IPS DF 4.7 (cell line): ENCODE measurements around the gene COX20.

ENCODE experiments used
- DNase-seq: peaks from one replicate; pipeline ENCODE4 v3.0.0-alpha.2; 2013; ENCODE audit warnings: low spot score; ENCODE audit errors: extremely low read depth

COX20 gene

DNA sequence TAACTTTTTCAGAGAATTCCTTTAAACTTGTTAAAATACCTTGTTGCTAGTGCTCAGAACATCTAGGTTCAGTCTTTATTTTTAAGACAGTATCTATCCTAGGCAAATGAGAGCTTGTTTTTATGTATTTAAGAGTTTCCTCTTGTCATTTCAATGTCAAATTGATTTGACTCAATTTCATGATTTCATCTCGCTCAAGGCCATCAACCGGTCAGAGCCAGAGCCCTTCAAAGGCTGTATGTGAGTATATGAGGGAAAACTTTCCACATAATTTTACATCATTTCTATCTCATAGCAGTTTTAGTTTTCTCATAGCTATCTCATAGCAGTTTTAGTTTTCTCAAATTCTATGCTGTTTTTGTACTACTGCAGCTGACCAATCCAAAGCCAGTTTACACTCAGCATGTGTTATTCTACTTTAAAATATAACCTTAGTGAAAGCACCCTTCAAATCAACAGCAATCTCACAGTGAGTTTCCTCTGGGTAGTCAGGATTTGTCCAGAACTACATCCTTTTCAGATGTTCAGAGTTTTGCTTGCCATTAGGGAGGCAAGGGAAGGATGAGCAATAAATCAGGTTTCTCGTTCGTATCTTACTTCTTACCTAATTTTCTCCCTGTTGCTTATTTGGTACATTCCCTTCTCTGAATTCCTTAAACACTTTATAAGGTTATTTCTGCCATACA is 16.2 kb downstream of the COX20 start:
- no peak for DNase-seq

DNA sequence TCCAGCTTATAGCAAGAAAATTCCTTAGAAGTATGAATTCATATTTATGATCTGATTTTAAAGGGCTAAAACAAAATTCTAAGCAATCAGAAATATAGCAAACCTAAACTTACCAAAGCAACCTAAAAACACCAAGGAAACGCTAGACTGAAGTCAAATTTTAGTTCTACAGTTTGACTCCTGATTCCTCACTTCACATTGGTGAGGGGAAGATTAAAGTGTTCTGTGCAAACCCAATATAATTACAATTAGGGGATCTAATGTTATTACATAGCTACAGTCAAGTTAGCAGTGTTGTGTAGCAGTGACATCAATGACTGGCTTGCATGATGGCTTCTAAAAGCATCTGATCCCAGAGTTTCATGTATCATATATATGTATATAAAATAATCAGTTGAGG is 17.2 kb downstream of the COX20 start:
- no peak for DNase-seq

DNA sequence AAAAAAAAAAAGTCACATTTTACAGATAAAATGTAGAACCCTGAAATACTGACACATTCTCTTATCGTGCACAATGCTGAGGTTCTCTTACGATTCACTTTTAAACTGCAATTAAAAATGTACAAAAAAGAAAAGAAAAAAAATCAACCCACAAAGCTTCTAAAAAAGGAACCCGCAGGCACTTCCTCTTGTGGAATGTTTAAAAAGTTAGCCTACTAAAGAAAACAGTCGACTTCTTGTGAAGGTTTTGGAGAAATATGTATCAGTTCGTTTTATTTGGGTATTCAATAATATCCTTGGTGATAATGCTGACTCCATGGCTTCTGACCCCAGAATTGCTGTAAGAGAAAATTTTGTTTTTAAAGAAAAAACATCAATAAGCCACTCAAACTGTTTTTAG is 18.7 kb downstream of the COX20 start:
- no peak for DNase-seq

DNA sequence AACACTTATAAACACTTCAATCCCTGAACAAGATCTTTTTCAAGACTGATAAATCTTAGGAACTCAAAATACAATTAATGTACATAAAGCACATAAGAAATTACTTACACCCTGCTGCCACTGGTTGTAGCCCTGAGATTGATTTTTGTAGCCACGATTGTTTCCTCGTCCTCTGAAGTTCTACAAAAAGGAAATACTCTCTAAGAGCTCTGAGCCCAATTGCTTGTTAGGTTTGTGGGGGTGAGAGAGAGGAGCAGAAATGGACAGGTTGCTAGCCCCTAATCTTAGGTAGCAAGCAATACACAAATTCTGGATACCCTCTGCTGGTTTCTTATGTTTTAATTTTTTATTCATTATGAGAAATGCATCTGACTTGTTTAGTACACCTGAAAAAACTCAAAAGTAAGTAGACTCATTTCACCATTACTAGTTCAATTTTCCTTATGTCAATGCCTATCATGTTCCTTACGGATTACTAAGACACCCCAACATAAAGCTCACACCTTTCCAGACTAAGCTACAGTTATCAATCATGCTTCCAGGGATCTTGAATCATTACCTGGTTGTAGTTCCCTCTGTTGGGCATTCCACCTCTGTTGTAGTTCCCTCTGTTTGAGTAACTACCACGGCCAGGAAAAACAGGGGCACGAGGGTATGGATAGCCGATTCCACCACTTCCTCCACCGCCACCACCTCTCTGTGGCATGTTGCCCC is 19.6 kb downstream of the COX20 start:
- DNase-seq, result no peak

DNA sequence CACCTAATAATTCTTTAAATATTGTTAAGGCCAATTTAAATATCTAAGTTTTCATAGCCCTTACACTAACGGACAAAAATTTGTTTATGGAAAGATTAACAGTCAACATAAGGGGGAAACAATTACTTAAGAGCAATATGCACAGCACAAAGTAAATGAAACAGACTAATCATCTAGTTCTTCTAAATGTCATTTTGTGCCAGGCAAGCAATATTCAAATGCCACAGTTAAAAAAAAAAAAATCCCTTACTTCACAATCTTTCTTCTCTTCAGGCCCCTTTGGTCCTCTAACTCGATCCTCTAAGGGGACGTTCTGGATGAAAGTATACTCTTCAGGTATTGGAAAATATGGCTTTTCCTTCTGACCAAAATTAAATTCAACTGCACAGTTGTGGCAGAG is 22.3 kb downstream of the COX20 start:
- DNase-seq, result no peak

DNA sequence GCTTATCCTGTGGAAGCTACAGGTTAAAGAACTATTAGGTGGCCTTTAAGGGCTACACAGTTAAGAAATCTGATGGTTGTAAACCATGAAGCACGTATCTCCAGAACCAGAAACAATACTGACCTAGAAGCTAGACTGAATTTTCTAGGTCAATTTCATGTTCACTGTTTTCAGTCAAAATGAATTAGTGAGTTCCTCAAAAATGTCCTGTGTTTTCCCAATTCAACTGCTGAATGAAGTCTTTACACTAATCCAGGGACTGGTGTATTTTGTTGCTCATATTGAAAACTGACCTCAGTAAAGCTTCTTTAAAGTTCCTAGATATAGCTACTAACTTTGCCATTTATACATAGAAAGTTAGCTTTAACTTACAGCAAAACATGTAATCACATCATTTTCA is 22.9 kb downstream of the COX20 start:
- no peak for DNase-seq

DNA sequence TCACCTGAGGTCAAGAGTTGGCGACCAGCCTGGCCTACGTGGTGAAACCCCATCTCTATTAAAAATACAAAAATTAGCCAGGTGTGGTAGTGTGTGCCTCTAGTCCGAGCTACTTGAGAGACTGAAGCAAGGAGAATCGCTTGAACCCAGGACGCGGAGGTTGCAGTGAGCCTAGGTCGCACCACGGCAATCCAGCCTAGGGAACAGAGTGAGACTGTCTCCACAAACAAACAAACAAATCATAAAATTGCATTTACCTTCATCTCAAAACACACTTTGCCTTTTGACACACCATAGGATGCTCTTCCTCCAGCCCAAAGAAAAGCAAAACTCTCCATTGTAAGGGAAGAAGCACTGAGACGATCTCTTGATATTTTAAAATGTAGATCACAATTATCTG is 24.6 kb downstream of the COX20 start:
- no peak for DNase-seq

DNA sequence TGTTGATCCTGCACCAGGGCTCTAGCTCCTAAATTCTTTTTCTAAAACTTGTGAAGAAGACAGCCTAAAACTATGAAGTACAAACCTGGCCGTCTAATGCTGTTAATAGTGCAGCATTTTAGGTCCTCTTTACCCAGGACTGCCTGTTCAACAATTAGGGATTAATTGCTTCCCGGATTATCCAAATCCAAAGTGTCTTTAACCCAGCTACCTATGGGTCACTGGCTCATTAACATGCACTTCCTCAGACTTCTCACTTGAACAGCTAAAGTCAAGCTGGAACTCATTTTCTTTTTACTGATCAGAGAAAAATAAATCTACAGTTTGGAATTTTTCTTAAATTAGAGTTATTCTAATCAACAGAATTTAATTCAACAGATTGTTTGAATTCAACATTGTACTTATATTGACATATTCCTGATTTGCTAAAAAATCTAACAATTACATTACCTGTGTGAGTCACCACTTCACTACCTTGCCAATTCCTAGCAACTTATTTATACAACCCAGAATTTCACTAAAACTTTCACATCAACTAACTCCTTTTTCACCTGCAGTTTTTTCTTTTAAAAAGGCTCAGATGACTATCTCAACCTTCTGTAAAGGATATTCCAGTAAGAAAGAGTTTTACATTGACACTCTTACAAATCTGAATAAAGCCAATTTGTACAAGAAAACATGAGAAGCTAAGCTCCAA is 25.6 kb downstream of the COX20 start:
- no peak for DNase-seq

DNA sequence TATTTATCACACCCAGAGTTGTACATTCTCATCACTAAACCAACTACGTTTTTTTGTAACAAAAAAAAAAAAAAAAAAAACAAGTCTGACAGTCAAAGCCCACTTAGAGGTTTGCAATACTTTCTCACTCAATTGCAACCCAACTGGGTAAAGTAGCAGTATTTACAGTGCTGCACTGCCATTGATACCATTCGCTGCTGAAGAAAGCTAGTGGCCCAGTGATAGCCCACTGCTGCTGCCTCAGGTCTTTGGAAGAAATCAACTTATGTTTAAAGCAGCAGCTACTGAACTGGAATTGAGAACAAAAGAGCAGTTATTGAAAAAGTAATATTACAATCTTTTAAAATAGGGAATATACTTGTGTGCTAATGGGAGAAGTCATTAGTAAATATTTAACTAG is 26.2 kb downstream of the COX20 start:
- DNase-seq, result no peak

DNA sequence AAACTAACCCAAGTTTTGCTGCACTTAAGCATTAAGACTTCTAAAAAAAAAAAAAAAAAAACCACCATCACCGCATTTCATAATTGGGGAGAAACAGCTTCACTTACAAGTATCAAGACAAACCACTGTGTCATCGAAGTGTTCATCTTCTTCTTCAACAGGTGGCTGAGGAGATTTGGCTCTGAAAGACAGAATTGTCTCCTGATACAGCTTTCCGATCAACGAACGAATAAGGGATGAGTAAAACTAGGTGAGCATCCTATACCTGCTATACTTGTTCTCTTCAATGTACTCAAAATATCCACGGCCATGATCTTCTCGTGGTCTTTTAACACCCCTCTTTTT is 26.9 kb downstream of the COX20 start:
- DNase-seq, result no peak

DNA sequence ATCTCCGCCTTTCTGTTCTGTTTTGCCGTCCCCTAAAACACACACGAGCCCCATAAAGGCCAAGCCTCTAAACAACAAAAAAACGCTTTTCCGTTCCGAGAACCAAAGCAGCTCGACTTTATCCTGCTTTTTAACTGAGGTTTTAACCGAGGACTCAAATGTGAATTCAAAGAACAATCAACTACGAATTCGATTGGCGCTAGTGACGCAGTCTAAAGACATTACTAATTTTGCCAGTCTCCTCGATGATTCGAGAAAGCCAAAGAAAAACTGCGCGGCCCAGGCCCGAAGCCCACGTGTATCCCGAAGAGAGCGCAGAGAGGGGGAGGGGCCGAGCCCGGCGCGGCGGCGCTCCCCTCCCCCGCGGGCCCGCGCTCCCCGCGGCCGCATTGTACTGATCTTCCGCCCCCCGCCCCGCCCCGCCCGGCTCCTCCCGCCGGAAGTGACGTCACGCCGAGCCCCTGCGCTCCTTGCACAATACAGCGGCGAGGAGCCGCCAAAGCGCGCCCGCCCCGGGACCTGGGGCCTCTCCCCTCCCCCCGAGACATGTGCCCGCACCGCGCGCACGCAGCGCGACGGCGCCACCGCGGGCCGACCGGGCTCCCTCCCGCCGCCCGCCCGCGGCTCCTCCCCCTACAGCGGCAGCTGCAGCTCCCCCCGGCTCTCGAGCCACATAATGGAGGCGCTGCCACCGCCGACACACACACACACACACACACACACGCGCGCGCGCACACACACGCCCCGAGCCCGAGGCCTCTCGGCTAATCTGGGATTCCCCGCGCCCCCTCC is 27.4 kb downstream of the COX20 start:
- DNase-seq, result no peak

DNA sequence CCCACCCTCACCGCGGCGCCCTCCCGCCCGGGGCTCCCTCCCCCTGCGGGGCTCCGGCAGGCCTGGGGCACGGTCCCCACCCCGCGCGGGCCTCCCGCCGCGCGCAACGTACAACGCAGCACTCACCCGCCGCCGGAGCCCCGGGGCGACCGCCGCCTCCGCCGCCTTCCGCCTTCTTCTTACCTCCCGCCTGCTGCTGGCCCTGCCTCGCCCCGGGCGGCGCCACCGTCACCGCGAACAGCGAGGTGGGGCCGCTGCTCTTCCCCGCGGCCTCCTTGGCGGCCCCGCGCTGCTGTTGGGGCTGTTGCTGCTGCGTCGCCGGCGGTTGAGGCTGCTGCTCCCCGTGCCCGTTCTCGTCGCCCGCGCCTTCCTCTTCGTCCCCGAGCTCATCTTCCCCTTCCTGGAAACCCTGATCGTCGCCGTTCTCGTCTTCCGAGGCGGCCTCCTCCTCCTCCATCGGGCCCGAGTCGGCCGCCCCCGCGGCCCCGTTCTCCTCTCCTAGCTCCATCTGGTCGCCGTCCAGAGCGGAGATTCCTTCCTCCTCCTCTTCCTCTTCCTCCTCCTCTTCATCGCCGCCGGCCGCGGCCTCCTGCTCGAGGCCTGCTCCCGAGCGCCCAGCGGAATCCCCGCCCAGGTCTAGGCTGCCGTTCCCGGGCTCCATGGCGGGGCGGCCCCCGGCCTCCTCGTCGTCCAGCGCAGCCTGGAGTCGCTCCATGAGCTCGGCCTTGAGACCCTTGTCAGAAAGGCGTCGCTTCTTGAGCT is 28.2 kb downstream of the COX20 start:
- no peak for DNase-seq

DNA sequence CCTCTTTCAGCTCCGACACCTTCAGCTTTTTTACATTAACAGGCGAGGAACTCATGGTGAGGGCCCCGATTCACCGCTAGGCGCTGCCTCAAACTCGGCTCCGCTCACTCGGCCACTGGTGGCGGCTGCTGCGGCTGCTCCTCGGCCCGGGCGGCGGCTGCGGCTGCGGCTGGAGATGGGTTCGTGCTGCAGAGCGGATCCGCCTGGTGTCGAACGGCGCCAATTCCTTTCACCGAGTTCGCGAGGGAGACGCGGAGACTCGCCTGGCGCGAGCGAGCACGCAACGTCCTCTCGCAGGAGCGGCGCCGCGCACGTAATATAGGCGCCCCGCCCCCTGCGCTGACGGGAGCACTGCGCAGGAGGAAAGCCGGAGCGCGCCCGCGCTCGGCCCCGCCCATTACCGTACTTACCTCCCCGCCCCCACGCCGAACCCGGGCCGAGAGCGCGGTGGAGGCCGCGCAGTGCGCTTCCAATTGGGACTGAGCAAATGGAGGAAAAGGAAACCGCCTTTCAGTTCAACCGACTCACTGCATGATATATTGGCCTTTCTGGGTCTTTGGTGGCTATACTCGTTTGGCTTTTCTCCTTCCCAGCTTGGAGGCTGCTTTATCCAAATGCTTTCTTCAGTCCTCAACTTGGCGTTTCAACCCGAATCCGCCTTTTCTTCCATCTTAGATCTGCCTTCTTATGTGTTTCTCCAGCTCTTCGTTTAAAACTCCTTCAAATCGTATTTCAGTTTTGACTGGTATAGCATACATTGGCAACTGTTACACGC is 29.0 kb downstream of the COX20 start, which contains the start of gene HNRNPU:
TSS of gene HNRNPU (minus strand) at position 291 of the 775 bp plus-strand sequence. CDS start at position 55, 236 bp downstream.
- DNase-seq, result peak; percentile 79

DNA sequence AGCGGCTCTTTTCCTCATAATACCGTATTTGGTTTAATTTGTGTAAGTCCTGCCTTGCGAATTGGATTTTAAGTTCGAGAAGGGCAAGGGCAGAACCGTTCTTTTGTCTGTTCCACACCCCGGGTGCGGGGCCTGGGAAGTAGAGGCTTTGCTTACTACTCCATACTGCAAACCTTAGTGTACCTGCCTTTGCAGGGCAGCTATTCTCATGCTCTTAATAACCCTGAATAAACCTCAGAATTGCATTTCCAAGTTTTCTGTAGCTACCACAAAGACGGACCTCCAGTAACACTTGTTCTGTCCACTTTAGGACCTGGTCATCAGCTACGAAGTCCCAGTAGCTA is 29.5 kb downstream of the COX20 start:
- DNase-seq, result peak; percentile 11

DNA sequence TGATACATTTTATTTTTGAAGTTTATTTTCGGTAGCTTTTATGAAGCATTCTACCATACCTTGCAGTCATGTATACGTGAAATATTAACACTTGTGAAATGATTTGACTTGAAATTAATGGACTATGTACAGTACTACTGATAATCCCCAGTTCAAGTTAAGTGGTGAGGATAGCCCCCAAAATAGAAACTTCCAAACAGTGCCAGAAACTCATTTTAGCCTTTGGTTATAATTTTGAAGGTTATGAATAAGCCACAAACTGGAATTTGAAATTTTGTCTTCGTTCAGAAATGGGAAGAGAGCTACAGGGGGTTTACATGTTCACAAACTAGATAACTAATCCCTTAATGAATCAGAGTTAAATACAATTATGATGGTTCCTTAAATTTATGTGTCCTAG is 30.4 kb downstream of the COX20 start:
- DNase-seq, result no peak

DNA sequence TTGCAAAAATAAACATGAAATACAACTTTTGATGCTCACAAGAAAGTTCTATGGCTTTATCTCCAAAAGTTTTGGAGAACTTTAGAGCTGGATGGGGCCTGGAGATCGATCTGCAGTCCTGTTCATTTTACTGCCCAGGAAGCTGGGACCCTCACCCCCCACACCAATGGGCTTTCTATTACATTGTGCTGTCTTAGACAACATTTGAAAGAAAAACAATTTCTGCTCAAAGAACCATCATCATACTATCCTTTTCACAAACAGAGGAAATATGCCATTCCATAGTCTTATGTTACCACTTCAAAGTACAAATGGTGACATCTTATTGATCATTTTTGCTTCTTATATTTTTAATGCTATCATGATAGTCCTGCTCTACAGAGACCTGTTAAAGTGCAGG is 30.9 kb downstream of the COX20 start:
- no peak for DNase-seq

DNA sequence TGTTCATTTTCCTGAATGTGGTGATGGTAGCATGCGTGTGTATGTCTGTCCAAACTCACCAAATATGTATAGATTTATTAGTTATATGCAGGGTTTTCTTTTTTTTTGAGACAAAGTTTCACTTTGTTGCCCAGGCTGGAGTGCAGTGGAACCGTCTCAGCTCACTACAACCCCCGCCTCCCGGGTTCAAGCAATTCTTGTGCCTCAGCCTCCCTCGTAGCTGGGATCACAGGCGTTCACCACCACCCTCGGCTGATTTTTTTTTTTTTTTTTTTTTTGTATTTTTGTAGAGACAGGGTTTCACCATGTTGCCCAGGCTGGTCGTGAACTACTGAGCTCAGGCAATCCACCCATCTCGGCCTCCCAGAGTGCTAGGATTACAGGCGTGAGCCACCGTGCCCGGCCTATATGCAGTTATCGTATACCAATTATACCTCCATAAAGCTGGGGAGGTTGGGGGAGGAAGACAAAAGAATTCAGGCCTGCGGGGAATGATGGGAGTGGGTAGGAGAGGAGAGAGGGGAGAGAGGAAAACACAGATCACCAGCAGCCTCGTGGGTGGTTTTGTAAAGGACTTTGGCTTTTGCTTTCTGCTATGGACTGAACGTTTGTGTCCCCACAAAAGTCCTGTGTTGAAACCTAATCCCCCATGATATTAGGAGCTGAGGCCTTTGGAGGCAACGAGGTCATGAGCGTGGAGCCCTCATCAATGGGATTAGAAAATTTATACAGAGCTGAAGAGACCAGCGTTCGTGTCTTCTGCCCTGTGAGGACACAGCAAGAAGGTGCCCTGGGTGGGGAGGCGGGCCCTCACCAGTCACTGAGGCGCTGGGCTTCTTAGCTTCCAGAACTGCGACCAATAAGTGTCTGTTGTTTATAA is 33.3 kb downstream of the COX20 start:
- DNase-seq, result no peak

DNA sequence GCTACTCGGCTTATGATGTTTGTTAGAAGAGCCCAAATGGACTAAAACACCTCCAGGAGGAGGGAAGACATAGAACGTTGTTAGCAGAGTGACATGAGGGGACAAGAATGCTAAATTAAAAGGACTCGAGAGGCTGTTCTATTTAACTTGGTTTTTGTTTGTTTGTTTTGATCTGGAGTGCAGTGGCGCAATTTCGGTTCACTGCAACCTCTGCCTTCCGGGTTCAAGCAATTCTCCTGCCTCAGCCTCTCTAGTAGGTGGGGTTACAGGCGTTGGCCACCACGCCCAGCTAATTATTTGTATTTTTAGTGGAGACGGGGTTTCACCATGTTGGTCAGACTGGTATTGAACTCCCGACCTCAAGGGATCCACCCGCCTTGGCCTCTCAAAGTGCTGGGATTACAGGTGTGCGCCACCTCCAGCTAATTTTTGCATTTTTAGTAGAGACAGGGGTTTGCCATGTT is 33.9 kb downstream of the COX20 start:
- DNase-seq, result no peak

DNA sequence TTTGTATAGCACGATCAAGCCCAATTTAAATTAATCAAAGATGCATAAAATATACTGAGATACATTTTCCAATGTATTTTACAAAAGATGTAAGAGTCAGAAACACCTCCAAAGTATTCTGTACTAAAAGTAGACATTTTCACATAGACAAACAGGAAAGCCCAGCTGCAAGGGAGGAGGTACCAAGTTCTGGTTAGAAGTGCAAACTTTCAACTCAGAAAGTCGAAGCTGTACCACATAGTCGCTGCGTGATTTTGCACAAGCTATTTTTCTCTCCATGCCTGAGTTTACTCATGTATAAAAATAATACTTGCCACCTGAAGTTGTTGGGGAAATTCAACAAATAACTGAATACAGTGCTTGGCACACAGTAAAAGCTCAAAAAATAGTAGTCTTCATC is 34.5 kb downstream of the COX20 start:
- no peak for DNase-seq
